ENCODE measurements around the gene DDA1.

DNA sequence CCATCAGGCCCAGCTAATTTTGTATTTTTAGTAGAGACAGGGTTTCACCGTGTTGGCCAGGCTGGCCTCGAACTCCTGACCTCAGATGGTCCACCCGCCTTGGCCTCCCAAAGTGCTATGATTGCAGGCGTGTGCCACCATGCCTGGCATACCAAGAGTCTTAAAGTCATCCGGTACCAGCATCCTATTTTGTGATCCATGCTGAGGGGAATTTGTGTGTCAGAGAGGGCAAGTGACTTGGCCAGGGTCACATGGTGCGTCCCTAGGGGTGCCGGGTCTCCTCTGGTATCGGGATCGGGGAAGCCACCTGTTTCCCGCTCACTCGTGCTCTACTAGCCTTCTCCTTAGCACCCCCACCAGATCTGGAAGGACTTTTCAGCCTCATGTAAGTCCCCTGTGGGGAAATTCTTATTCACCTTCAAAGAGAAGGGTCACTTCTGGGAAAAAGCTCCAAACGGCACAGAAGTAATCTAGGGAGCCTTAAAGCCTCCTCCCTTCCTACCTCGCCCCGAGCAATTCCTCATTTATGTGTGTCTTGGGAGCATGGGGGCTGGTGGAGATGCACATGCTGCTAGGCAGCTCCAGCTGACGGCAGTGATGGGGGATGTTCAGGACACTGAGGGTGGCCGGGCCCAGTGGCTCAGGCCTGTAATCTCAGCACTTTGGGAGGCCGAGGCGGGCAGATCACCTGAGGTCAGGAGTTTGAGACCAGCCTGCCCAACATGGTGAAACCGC, 33.8 kb upstream of the DDA1 start:
- TF ChIP-seq, protein P1, sequence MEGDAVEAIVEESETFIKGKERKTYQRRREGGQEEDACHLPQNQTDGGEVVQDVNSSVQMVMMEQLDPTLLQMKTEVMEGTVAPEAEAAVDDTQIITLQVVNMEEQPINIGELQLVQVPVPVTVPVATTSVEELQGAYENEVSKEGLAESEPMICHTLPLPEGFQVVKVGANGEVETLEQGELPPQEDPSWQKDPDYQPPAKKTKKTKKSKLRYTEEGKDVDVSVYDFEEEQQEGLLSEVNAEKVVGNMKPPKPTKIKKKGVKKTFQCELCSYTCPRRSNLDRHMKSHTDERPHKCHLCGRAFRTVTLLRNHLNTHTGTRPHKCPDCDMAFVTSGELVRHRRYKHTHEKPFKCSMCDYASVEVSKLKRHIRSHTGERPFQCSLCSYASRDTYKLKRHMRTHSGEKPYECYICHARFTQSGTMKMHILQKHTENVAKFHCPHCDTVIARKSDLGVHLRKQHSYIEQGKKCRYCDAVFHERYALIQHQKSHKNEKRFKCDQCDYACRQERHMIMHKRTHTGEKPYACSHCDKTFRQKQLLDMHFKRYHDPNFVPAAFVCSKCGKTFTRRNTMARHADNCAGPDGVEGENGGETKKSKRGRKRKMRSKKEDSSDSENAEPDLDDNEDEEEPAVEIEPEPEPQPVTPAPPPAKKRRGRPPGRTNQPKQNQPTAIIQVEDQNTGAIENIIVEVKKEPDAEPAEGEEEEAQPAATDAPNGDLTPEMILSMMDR (IDR thresholded peaks at IDR 0.05) = no peak
- TF ChIP-seq, protein P2, sequence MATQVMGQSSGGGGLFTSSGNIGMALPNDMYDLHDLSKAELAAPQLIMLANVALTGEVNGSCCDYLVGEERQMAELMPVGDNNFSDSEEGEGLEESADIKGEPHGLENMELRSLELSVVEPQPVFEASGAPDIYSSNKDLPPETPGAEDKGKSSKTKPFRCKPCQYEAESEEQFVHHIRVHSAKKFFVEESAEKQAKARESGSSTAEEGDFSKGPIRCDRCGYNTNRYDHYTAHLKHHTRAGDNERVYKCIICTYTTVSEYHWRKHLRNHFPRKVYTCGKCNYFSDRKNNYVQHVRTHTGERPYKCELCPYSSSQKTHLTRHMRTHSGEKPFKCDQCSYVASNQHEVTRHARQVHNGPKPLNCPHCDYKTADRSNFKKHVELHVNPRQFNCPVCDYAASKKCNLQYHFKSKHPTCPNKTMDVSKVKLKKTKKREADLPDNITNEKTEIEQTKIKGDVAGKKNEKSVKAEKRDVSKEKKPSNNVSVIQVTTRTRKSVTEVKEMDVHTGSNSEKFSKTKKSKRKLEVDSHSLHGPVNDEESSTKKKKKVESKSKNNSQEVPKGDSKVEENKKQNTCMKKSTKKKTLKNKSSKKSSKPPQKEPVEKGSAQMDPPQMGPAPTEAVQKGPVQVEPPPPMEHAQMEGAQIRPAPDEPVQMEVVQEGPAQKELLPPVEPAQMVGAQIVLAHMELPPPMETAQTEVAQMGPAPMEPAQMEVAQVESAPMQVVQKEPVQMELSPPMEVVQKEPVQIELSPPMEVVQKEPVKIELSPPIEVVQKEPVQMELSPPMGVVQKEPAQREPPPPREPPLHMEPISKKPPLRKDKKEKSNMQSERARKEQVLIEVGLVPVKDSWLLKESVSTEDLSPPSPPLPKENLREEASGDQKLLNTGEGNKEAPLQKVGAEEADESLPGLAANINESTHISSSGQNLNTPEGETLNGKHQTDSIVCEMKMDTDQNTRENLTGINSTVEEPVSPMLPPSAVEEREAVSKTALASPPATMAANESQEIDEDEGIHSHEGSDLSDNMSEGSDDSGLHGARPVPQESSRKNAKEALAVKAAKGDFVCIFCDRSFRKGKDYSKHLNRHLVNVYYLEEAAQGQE (IDR thresholded peaks at IDR 0.05) = no peak
- TF ChIP-seq POLR2A (IDR thresholded peaks at IDR 0.05; ENCODE audit: low read length) (no peak), MYC (IDR thresholded peaks at IDR 0.05; ENCODE audit: borderline replicate concordance, low read length) (no peak)

Measured in A549 (cell line).